B cell (primary cell): ENCODE results near the gene FIBCD1.

Source experiments
- EZH2 ChIP-seq: IDR thresholded peaks from 2 replicates; pipeline ENCODE4 v1.6.1; 2012; ENCODE audit warnings: borderline replicate concordance, low read depth, mild to moderate bottlenecking, moderate library complexity, low read length; ENCODE audit not compliant: insufficient read depth, poor library complexity, severe bottlenecking
- TF ChIP-seq, protein P1 (sequence below): fragments of 200-600 bp; IDR thresholded peaks from one replicate; pipeline ENCODE4 v1.8.0; 2022; ENCODE audit warnings: antibody characterized with exemption, mild to moderate bottlenecking

DNA sequence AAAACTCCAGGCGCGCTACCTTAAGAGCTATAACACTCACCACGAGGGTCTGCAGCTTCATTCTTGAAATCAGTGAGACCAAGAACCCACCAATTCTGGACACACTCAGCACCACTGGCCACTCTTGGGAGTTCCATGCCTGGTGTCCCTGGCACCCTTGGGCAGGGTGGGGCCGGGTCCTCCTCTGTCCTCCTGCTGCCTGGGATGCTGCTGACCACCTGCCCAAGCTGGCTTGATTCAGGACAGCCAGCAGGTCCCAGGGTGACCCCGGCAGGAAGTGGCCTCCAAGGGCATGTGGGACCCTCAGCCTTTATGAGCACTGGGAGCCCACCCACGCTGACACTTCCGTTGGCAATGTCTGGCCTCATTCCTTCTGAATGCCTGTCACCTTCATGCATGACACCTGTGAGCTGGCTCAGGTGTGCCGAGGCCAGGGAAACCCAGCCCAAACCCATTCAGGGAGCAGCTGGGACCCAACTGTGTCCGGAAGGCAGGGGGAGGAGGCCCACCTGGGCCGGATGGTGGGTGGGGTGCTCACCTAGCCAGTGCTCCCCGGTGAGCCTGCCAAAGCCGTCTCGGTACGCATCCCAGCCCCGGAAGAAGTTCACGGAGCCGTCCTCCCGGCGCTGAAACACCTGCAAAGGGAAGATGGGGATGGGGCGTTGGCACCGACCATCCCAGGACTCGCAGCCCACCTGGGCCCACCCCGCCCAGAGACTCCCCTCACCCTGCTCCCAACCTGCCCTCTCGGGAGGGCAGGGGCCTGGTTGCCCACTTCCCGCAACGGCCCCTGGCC, 27.6 kb downstream of the FIBCD1 start:
- TF ChIP-seq, protein P1, sequence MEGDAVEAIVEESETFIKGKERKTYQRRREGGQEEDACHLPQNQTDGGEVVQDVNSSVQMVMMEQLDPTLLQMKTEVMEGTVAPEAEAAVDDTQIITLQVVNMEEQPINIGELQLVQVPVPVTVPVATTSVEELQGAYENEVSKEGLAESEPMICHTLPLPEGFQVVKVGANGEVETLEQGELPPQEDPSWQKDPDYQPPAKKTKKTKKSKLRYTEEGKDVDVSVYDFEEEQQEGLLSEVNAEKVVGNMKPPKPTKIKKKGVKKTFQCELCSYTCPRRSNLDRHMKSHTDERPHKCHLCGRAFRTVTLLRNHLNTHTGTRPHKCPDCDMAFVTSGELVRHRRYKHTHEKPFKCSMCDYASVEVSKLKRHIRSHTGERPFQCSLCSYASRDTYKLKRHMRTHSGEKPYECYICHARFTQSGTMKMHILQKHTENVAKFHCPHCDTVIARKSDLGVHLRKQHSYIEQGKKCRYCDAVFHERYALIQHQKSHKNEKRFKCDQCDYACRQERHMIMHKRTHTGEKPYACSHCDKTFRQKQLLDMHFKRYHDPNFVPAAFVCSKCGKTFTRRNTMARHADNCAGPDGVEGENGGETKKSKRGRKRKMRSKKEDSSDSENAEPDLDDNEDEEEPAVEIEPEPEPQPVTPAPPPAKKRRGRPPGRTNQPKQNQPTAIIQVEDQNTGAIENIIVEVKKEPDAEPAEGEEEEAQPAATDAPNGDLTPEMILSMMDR, result no peak
- TF ChIP-seq EZH2, result no peak
